AG09309 (cell line): ENCODE results near the gene SHROOM1.

Experiments
- DNase-seq: peaks from one replicate; pipeline ENCODE4 v3.0.0-alpha.2; 2010; ENCODE audit warnings: low read depth
- H3K4me3 ChIP-seq: 2 replicates; pipeline ENCODE4 v1.5.1; 2011; ENCODE audit warnings: mild to moderate bottlenecking, low read depth, low read length, moderate library complexity; ENCODE audit not compliant: control insufficient read depth
- TF ChIP-seq, protein P1 (sequence below): IDR thresholded peaks from 2 replicates; pipeline ENCODE4 v1.5.1; 2011; ENCODE audit warnings: mild to moderate bottlenecking, low read depth, low read length, inconsistent platforms; ENCODE audit not compliant: insufficient read depth, control insufficient read depth; ENCODE audit errors: missing control alignments

SHROOM1 gene

DNA sequence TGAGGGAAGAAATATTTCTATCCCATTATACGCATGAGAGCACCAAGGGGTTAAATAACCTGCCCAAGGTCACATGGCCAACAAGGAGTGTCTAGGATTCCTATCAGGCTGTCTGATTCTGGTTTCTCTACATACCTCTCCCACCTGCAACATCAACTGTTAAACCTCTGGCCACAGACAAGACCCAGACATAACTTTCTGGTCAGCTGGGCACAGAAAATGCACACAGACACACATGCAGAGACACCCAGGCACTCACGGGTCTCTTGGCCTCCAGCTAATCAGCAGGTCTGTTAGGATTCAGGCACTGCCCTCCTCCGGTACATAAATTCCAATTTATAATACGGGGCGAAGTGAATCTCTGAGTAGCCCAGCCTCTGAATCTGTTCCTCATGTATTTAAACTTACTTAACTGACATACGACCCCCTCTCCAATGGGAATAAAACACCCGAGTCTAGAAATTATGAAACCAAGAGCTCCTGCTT is 54.9 kb downstream of the SHROOM1 start:
- no peak for DNase-seq
- no peak overlapping the region; the same call in 1 of the 2 replicates for H3K4me3 ChIP-seq
- TF ChIP-seq, protein P1, sequence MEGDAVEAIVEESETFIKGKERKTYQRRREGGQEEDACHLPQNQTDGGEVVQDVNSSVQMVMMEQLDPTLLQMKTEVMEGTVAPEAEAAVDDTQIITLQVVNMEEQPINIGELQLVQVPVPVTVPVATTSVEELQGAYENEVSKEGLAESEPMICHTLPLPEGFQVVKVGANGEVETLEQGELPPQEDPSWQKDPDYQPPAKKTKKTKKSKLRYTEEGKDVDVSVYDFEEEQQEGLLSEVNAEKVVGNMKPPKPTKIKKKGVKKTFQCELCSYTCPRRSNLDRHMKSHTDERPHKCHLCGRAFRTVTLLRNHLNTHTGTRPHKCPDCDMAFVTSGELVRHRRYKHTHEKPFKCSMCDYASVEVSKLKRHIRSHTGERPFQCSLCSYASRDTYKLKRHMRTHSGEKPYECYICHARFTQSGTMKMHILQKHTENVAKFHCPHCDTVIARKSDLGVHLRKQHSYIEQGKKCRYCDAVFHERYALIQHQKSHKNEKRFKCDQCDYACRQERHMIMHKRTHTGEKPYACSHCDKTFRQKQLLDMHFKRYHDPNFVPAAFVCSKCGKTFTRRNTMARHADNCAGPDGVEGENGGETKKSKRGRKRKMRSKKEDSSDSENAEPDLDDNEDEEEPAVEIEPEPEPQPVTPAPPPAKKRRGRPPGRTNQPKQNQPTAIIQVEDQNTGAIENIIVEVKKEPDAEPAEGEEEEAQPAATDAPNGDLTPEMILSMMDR, result no peak

GRCh38 chr5:132774896-132775295 is 55.6 kb downstream of the SHROOM1 start:
- TF ChIP-seq, protein P1, result no peak
- no peak overlapping the region for H3K4me3 ChIP-seq
- no peak for DNase-seq

- DNase-seq, result no peak
- TF ChIP-seq, protein P1, result no peak
- no peak overlapping the region for H3K4me3 ChIP-seq
Measured at GRCh38 chr5:132774406-132774805, 56.0 kb downstream of the SHROOM1 start.

DNA sequence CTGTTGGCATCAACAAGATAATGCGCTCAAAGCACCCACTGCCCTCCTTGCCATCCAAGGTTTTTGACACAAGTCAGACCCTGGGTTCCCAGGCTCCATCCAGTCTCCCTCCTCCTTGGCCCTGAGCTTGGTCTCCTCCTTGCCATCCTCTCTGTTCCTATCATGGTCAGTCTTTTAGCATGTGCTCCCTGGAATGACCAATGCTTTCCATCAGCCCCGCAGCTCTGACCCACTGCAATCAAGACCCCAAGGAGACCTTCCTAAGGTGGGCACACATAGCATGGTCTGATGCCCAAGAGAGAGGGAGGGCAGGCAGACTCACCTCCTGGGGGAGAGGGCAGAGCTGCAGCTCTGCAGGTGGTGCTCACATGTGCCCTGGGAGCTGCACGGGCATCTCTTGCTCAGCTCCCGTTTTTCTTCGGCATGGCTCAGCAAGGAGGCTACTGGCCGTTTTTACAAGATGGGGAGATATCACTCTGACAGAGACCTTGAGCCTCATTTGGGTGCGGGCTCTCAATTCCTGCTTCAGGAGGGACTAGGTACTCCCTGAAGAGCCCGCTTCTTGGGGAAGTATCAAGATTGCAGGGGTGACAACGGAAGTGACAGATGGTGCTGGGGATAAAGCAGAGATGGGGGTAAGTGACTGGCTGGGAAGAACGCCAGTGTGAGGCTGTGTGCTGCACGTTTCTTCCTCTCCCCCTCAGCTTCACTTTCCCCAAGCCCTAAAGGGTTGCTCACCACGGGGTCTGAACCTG is 56.7 kb downstream of the SHROOM1 start:
- H3K4me3 ChIP-seq, result no peak overlapping the region
- TF ChIP-seq, protein P1, result no peak
- no peak for DNase-seq

GRCh38 chr5:132773114-132773513 is 57.3 kb downstream of the SHROOM1 start:
- no peak overlapping the region for H3K4me3 ChIP-seq
- no peak for DNase-seq
- TF ChIP-seq, protein P1, result no peak

- TF ChIP-seq, protein P1, result no peak
- no peak overlapping the region for H3K4me3 ChIP-seq
- no peak for DNase-seq
Measured at GRCh38 chr5:132772291-132773070, 58.0 kb downstream of the SHROOM1 start.
